HepG2 (cell line): ENCODE data around the gene PRSS8. TPM values are rescaled to one million over a fixed set of nuclear protein-coding genes. Genes with fewer than 3 reads are reported as not detected.

Source experiments
- HNRNPH1 ChIP-seq: fragments of 200-400 bp; formaldehyde crosslinking; optimal IDR thresholded peaks from 2 replicates; pipeline ENCODE3; 2017; ENCODE audit warnings: mild to moderate bottlenecking, low read depth, low read length
- PLRG1 ChIP-seq: fragments of 450-650 bp; conservative IDR thresholded peaks from 2 replicates; pipeline ENCODE4 v1.6.1; 2016
- REXO4 ChIP-seq: sonication (generic); formaldehyde crosslinking; IDR thresholded peaks from 2 replicates; pipeline ENCODE4 v1.8.0; 2022; ENCODE audit warnings: missing genetic modification reagents, mild to moderate bottlenecking, borderline replicate concordance
- SAP130 ChIP-seq: IDR thresholded peaks from 2 replicates; pipeline ENCODE4 v1.6.1; 2016; ENCODE audit warnings: low read depth
- SNAPC2 ChIP-seq: sonication (generic); formaldehyde crosslinking; IDR thresholded peaks from 2 replicates; pipeline ENCODE4 v1.8.1; 2022; ENCODE audit warnings: mild to moderate bottlenecking, missing genetic modification reagents
- SRSF9 ChIP-seq: fragments of 200-400 bp; formaldehyde crosslinking; IDR thresholded peaks from 2 replicates; pipeline ENCODE4 v1.6.1; 2018; ENCODE audit warnings: borderline replicate concordance, mild to moderate bottlenecking, low read depth, low read length; ENCODE audit not compliant: insufficient read depth, poor library complexity, severe bottlenecking
- TCF12 ChIP-seq, 2 experiments: fragments of 450-650 bp in 1 of 2; sonication (generic) in 1 of 2; formaldehyde crosslinking in 1 of 2; IDR thresholded peaks; 2 replicates each; pipeline versions ENCODE4 v1.6.1 to v1.8.0; 2017 to 2022; ENCODE audit warnings: antibody characterized with exemption in 1 of 2, mild to moderate bottlenecking in 1 of 2, missing genetic modification reagents in 1 of 2, moderate library complexity in 1 of 2
- ZNF17 ChIP-seq: sonication (generic); formaldehyde crosslinking; IDR thresholded peaks from 2 replicates; pipeline ENCODE4 v1.5.0; 2020; ENCODE audit warnings: mild to moderate bottlenecking, missing genetic modification reagents
- ZNF253 ChIP-seq: sonication (generic); formaldehyde crosslinking; IDR thresholded peaks from 2 replicates; pipeline ENCODE4 v1.8.0; 2022; ENCODE audit warnings: mild to moderate bottlenecking, missing genetic modification reagents, borderline replicate concordance
- ZNF558 ChIP-seq: sonication (generic); formaldehyde crosslinking; IDR thresholded peaks from 2 replicates; pipeline ENCODE4 v1.9.0; 2022; ENCODE audit warnings: mild to moderate bottlenecking, missing genetic modification reagents, borderline replicate concordance
- ZNF782 ChIP-seq: sonication (generic); formaldehyde crosslinking; IDR thresholded peaks from 2 replicates; pipeline ENCODE4 v1.4.0; 2020; ENCODE audit warnings: missing genetic modification reagents, mild to moderate bottlenecking, borderline replicate concordance
- ZNF792 ChIP-seq: IDR thresholded peaks from 2 replicates; pipeline ENCODE4 v1.6.1; 2016
- ZSCAN20 ChIP-seq: sonication (generic); formaldehyde crosslinking; IDR thresholded peaks from 2 replicates; pipeline ENCODE4 v1.4.0; 2020; ENCODE audit warnings: missing genetic modification reagents, mild to moderate bottlenecking, borderline replicate concordance
- ZSCAN5A ChIP-seq: sonication (generic); formaldehyde crosslinking; IDR thresholded peaks from 2 replicates; pipeline ENCODE4 v1.8.0; 2022; ENCODE audit warnings: mild to moderate bottlenecking, missing genetic modification reagents, borderline replicate concordance
- polyA plus RNA-seq, 8 experiments: library from polyadenylated mRNA; depleted of rRNA in 3 of 8; stranded (reverse) in 7 of 8; unstranded in 1 of 8; fragments of >200 nt; fragmentation: Illumina TruSeq in 4 of 8; extraction: Trizol in 4 of 8; gene quantifications; 2 replicates each; pipeline versions ENCODE4 v1.2.1 to v1.2.3, GENCODE V29; 2011 to 2016; ENCODE audit warnings: low read depth in 4 of 8, missing spikeins in 1 of 8, mixed read lengths in 1 of 8; ENCODE audit not compliant: insufficient read depth in 1 of 8
- total RNA-seq, 5 experiments: library from RNA; depleted of rRNA; stranded (reverse); fragments of >200 nt; fragmentation: Illumina TruSeq; extraction: Trizol; gene quantifications; 2 replicates each; pipeline ENCODE4 v1.2.3, GENCODE V29; 2016; ENCODE audit warnings: low read depth in 1 of 5
- TF ChIP-seq, protein P1 (sequence below), 2 experiments: fragments of 450-650 bp in 1 of 2; sonication (generic) in 1 of 2; formaldehyde crosslinking in 1 of 2; IDR thresholded peaks; 2 replicates each; pipeline versions ENCODE4 v1.6.1 to v1.8.0; 2016 to 2022; ENCODE audit warnings: antibody characterized with exemption in 1 of 2, mild to moderate bottlenecking in 1 of 2, missing genetic modification reagents in 1 of 2

PRSS8 gene
- total and polyA plus RNA-seq, 2 of the 13 experiments (the other 11 are each of a cell fraction or from before 2014, with no cell fraction given) = 2.6 to 7.2 TPM

DNA sequence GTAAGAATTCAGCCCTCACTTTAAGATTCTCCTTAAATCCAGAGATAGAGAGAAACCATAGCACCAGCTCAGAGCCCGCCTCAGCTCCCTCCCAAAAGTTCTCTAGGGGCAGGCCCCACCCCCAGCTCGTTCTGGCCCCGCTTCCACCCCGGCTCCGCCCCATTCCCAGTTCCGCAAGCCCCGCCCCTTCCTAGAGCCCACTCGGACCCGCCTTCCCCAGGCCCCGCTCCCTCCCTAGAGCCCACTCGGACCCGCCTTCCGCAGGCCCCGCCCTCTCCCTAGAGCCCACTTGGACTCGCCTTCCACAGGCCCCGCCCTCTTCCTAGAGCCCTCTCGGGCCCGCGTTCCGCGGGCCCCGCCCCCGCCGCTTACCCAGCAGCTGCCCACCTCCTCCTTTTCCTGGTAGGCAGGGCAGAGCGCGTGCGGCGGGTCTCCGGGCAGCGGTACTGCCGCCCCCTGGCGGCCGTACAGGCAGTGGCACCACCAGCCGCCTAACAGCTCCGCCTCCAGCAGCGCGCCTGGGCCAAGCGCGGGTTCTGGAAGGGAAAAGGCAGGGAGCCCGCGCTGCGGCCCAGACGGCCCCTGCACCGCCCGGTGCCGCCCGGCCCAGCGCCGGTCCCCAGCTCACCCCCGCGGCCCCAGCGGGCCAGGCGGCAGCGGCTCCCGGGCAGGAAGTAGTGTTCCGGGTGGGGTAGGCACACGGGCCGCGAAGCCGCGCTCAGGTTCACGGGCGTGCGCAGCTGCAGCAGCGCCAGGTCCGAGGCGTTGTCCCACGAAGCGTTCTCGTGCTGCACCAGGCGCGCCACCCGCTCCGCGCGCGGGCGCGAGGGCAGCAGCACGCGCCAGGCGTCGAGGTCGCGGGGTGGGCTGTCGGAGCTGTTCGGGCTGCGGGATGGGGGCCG, 6.8 kb upstream of the PRSS8 start (continued):
- no peak for TF ChIP-seq TCF12 (IDR thresholded peaks at IDR 0.05)
- no peak for TF ChIP-seq TCF12 (CRISPR knock-in tag; IDR thresholded peaks at IDR 0.05)
- TF ChIP-seq SAP130 (CRISPR knock-in tag) = peak; percentile 91
- TF ChIP-seq SRSF9 = no peak
- TF ChIP-seq SNAPC2 (CRISPR knock-in tag) = 0 out of 2 replicates have a peak, but pooled peaks have one; percentile 34
- TF ChIP-seq REXO4 (CRISPR knock-in tag) = no peak
- TF ChIP-seq PLRG1 = no peak
- TF ChIP-seq ZSCAN5A (CRISPR knock-in tag) = no peak; the same call in 1 of the 2 replicates
- TF ChIP-seq ZNF253 (CRISPR knock-in tag) = no peak
- TF ChIP-seq, protein P1, sequence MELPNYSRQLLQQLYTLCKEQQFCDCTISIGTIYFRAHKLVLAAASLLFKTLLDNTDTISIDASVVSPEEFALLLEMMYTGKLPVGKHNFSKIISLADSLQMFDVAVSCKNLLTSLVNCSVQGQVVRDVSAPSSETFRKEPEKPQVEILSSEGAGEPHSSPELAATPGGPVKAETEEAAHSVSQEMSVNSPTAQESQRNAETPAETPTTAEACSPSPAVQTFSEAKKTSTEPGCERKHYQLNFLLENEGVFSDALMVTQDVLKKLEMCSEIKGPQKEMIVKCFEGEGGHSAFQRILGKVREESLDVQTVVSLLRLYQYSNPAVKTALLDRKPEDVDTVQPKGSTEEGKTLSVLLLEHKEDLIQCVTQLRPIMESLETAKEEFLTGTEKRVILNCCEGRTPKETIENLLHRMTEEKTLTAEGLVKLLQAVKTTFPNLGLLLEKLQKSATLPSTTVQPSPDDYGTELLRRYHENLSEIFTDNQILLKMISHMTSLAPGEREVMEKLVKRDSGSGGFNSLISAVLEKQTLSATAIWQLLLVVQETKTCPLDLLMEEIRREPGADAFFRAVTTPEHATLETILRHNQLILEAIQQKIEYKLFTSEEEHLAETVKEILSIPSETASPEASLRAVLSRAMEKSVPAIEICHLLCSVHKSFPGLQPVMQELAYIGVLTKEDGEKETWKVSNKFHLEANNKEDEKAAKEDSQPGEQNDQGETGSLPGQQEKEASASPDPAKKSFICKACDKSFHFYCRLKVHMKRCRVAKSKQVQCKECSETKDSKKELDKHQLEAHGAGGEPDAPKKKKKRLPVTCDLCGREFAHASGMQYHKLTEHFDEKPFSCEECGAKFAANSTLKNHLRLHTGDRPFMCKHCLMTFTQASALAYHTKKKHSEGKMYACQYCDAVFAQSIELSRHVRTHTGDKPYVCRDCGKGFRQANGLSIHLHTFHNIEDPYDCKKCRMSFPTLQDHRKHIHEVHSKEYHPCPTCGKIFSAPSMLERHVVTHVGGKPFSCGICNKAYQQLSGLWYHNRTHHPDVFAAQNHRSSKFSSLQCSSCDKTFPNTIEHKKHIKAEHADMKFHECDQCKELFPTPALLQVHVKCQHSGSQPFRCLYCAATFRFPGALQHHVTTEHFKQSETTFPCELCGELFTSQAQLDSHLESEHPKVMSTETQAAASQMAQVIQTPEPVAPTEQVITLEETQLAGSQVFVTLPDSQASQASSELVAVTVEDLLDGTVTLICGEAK (IDR thresholded peaks at IDR 0.05) = no peak
- TF ChIP-seq, protein P1 (CRISPR knock-in tag; IDR thresholded peaks at IDR 0.05) = no peak
- TF ChIP-seq ZSCAN20 = no peak
- peak; percentile 78; the same call in 1 of the 2 replicates for TF ChIP-seq ZNF558 (CRISPR knock-in tag)
- no peak for TF ChIP-seq ZNF17 (CRISPR knock-in tag)
- no peak for TF ChIP-seq HNRNPH1
- TF ChIP-seq ZNF792 (CRISPR knock-in tag) = peak; percentile 85; the same call in 1 of the 2 replicates
- no peak for TF ChIP-seq ZNF782 (CRISPR knock-in tag)
